Measurements from ENCODE around the gene ZHX3. TPM values are rescaled to one million over a fixed set of nuclear protein-coding genes. Genes with fewer than 3 reads are reported as not detected.
A peak's percentile ranks its signal among the peaks of the same experiment; 100 is the strongest.

Gene ZHX3
- total RNA-seq, 4 donors from 2014 or later: 20.1 to 30.0 (median 25.9) TPM

GRCh38 chr20:41234041-41234440 is 83.5 kb downstream of the ZHX3 start:
- no peaks in the 10 kb centered on the region for H3K9me3 ChIP-seq
- peaks cover 57 to 59% of the 10 kb centered on the region in 2 donors for H3K4me1 ChIP-seq
- intact Hi-C loops (cut with DNase I; ENCODE audit: low total_unique reads) (no loop called here), in situ Hi-C loops (cut with MboI; ENCODE audit: low sequenced_read_pairs in 4 of 4) (loop anchor here in 2 of 4 donors (5.0 to 10.0 kb wide), 2 partner anchors 101 to 103 kb away; no protein-coding TSS in a partner anchor)
- H3K4me3 ChIP-seq: no peak overlapping the region
- H3K27ac ChIP-seq: peak overlapping the region; percentile 78 to 91 (median 86)
- no peaks in the 10 kb centered on the region for H3K36me3 ChIP-seq
- ATAC-seq (no peak), DNase-seq (no peak)
- TF ChIP-seq CTCF (IDR thresholded peaks at IDR 0.05 in 4 of 5, conservative IDR thresholded peaks at IDR 0.05 in 1 of 5) (no peak), POLR2A (IDR thresholded peaks at IDR 0.05) (no peak)
- H3K27me3 ChIP-seq: no peaks in the 10 kb centered on the region

- H3K27ac ChIP-seq: peak overlapping the region; percentile 78 to 91 (median 86)
- H3K27me3 ChIP-seq: no peaks in the 10 kb centered on the region
- intact Hi-C loops (cut with DNase I; ENCODE audit: low total_unique reads): loop anchor here (1.0 to 2.0 kb wide), 5 partner anchors 48 to 107 kb away; partner anchors contain the start of genes LPIN3 and PLCG1
- no peaks in the 10 kb centered on the region for H3K9me3 ChIP-seq
- H3K4me1 ChIP-seq: peaks cover 65% of the 10 kb centered on the region in 2 donors
- H3K36me3 ChIP-seq: no peaks in the 10 kb centered on the region
- in situ Hi-C loops (cut with MboI; ENCODE audit: low sequenced_read_pairs in 4 of 4): loop anchor here in 2 of 4 donors (5.0 to 10.0 kb wide), 2 partner anchors 102 to 104 kb away; no protein-coding TSS in a partner anchor
- no peak for DNase-seq
- H3K4me3 ChIP-seq: peak overlapping the region in 3 of 4 donors; percentile 20 to 39 (median 28)
- ATAC-seq: peak; percentile 54 to 72
- TF ChIP-seq POLR2A (IDR thresholded peaks at IDR 0.05) (no peak), CTCF (IDR thresholded peaks at IDR 0.05 in 4 of 5, conservative IDR thresholded peaks at IDR 0.05 in 1 of 5) (no peak)
These were observed 84.3 kb downstream of the ZHX3 start for GRCh38 chr20:41232973-41233926.

- DNase-seq (no peak), ATAC-seq (no peak)
- Histone ChIP-seq H3K4me3 (no peak overlapping the region), H3K9me3 (no peaks in the 10 kb centered on the region), H3K36me3 (no peaks in the 10 kb centered on the region), H3K27ac (peak overlapping the region; percentile 78 to 91 (median 86)), H3K27me3 (no peaks in the 10 kb centered on the region), H3K4me1 (peaks cover 65 to 68% of the 10 kb centered on the region in 2 donors)
- intact Hi-C loops (cut with DNase I; ENCODE audit: low total_unique reads): no loop called here
- TF ChIP-seq POLR2A (IDR thresholded peaks at IDR 0.05) (no peak), CTCF (IDR thresholded peaks at IDR 0.05 in 4 of 5, conservative IDR thresholded peaks at IDR 0.05 in 1 of 5) (no peak)
- in situ Hi-C loops (cut with MboI; ENCODE audit: low sequenced_read_pairs in 4 of 4): loop anchor here in 2 of 4 donors (5.0 to 10.0 kb wide), 2 partner anchors 104 to 106 kb away; no protein-coding TSS in a partner anchor
These were observed 86.4 kb downstream of the ZHX3 start for GRCh38 chr20:41231136-41231535.

- intact Hi-C loops (cut with DNase I; ENCODE audit: low total_unique reads): no loop called here
- in situ Hi-C loops (cut with MboI; ENCODE audit: low sequenced_read_pairs in 4 of 4): loop anchor here in 2 of 4 donors (5.0 to 10.0 kb wide), 2 partner anchors 105 to 107 kb away; no protein-coding TSS in a partner anchor
- TF ChIP-seq CTCF (IDR thresholded peaks at IDR 0.05 in 4 of 5, conservative IDR thresholded peaks at IDR 0.05 in 1 of 5) (no peak), POLR2A (IDR thresholded peaks at IDR 0.05) (no peak)
- ATAC-seq (no peak), DNase-seq (no peak)
- H3K27me3 ChIP-seq: no peaks in the 10 kb centered on the region
- peak overlapping the region in 3 of 4 donors; percentile 6 to 61 (median 42) for H3K27ac ChIP-seq
- no peaks in the 10 kb centered on the region for H3K36me3 ChIP-seq
- H3K9me3 ChIP-seq: no peaks in the 10 kb centered on the region
- no peak overlapping the region for H3K4me3 ChIP-seq
- H3K4me1 ChIP-seq: peaks cover 61 to 65% of the 10 kb centered on the region in 2 donors
These were observed 87.4 kb downstream of the ZHX3 start for GRCh38 chr20:41230136-41230535.
